Kidney epithelial cell (primary cell): ENCODE data around the gene KIAA0825. TPM values are rescaled to one million over a fixed set of nuclear protein-coding genes. Genes with fewer than 3 reads are reported as not detected.

Experiments used
- DNase-seq: peaks from one replicate; pipeline ENCODE4 v3.0.0-alpha.2; 2010; ENCODE audit warnings: low read depth
- H3K27me3 ChIP-seq: 2 replicates; pipeline ENCODE4 v1.6.0; 2011; ENCODE audit warnings: low read length; ENCODE audit not compliant: control insufficient read depth, insufficient read depth
- H3K36me3 ChIP-seq: 2 replicates; pipeline ENCODE4 v1.5.1; 2011; ENCODE audit warnings: low read length; ENCODE audit not compliant: control insufficient read depth, insufficient read depth
- H3K4me3 ChIP-seq: 2 replicates; pipeline ENCODE4 v1.5.1; 2011; ENCODE audit warnings: low read depth, mild to moderate bottlenecking, control low read depth, low read length
- total RNA-seq: library from RNA; depleted of rRNA; stranded (reverse); fragments of >200 nt; gene quantifications from 2 replicates; pipeline ENCODE4 v1.2.3, GENCODE V29; 2015
- TF ChIP-seq, protein P1 (sequence below): IDR thresholded peaks from 2 replicates; pipeline ENCODE4 v1.5.1; 2011; ENCODE audit warnings: mild to moderate bottlenecking, moderate library complexity, low read length, control low read depth, inconsistent platforms; ENCODE audit not compliant: insufficient read depth, poor library complexity, severe bottlenecking

KIAA0825 gene
- total RNA-seq, 1 donor from 2014 or later, result 2.7 TPM

DNA sequence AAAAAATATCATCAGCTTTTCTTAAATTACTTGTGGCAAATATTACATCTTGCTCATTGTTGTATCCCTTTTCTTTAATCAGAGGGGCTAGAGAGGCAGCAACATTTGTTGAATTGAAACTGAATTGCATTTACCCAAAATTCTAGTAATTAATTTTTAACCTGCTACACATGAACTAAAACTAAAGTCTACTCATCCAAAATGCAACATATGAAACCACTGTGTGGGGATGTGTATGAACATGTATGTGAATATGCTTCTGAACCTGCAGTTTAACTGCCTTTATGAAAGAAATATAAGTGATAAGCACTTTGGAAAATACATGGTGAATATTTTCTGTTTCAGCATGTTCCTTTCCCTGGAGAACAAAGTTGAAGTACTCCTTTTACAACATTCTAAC lies 158.5 kb downstream of the KIAA0825 start:
- TF ChIP-seq, protein P1, sequence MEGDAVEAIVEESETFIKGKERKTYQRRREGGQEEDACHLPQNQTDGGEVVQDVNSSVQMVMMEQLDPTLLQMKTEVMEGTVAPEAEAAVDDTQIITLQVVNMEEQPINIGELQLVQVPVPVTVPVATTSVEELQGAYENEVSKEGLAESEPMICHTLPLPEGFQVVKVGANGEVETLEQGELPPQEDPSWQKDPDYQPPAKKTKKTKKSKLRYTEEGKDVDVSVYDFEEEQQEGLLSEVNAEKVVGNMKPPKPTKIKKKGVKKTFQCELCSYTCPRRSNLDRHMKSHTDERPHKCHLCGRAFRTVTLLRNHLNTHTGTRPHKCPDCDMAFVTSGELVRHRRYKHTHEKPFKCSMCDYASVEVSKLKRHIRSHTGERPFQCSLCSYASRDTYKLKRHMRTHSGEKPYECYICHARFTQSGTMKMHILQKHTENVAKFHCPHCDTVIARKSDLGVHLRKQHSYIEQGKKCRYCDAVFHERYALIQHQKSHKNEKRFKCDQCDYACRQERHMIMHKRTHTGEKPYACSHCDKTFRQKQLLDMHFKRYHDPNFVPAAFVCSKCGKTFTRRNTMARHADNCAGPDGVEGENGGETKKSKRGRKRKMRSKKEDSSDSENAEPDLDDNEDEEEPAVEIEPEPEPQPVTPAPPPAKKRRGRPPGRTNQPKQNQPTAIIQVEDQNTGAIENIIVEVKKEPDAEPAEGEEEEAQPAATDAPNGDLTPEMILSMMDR, result no peak
- Histone ChIP-seq H3K27me3 (no peaks in the 10 kb centered on the region), H3K36me3 (no peaks in the 10 kb centered on the region), H3K4me3 (no peak overlapping the region)
- DNase-seq, result no peak

DNA sequence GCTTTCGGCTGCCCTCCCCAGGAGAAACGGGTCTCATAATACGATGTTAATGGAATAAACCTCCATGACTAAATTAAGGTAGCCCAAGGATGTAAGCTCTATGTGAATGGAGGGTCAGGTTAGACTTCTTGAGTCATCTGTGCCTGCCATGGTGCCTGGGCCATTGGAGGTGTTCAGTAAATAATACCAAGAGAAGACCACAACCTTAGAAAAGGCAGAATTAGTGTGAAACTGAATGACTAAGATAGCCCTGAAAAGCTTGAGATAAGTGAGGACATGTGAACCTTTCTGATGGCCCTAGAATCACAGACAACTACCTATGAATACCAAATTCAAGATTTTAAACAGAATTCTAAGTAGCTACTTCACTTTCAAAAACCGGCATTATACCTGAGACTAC lies 160.6 kb downstream of the KIAA0825 start:
- DNase-seq, result no peak
- Histone ChIP-seq H3K27me3 (no peaks in the 10 kb centered on the region), H3K4me3 (no peak overlapping the region), H3K36me3 (no peaks in the 10 kb centered on the region)
- TF ChIP-seq, protein P1, result no peak

DNA sequence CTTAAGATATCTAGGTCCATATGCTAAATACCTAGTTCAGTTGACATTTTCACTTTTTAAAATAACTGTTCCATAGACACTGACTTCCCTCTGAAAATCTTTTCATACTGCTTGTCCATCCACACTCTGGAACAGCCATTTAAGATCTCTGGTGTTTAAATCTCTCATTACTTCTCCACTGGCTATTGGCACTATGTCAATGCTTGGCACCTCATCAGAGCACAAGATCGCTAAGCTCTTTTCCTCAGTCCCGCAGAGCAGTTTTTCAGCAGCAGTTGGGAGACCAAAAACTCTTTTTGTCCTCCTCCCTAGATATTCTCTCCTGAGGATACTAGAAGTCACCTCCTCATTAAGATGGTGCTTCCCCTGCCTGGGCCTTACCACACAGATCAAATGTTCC lies 172.7 kb downstream of the KIAA0825 start:
- no peaks in the 10 kb centered on the region for H3K36me3 ChIP-seq
- no peak overlapping the region for H3K4me3 ChIP-seq
- TF ChIP-seq, protein P1, result no peak
- DNase-seq, result no peak
- no peaks in the 10 kb centered on the region for H3K27me3 ChIP-seq

DNA sequence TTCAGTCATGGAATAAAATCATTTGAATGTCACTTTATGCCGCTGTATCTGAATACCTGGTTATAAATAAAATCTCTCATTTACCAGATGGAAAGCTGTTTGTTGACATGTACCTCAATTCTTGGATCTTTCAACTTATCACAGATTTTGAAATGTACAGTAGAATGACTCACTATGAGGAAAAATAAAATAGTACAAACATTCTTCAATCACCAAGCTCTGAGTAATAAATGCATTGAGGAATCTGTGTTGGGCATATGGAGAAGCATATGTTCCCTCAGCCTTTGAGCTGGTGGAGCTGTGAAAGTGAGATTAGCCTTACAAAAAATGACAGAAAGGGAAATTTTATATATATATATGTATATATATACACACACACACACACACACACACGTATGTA lies 175.4 kb downstream of the KIAA0825 start:
- Histone ChIP-seq H3K27me3 (no peaks in the 10 kb centered on the region), H3K36me3 (no peaks in the 10 kb centered on the region), H3K4me3 (no peak overlapping the region)
- TF ChIP-seq, protein P1, result no peak
- no peak for DNase-seq

DNA sequence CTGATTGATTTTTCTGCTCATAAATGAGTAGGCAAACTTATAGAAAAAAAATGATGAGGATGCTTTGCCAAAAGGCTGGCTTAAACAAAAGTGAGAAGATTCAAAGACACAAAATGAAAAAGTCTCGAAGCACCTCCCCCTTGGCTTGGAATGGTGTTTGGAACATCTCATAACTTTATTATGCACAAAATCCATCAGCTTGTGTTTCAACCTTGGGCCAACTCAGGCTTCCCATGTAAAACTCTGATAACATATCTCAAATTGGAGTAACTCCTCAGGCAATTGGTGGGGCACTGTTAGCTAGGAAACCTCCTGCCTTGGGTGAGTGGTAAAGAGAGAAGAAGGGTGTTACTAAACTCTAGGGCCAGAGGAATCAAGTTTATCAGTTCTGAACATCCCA lies 176.3 kb downstream of the KIAA0825 start:
- Histone ChIP-seq H3K27me3 (no peaks in the 10 kb centered on the region), H3K4me3 (no peak overlapping the region), H3K36me3 (no peaks in the 10 kb centered on the region)
- DNase-seq, result no peak
- TF ChIP-seq, protein P1, result no peak

DNA sequence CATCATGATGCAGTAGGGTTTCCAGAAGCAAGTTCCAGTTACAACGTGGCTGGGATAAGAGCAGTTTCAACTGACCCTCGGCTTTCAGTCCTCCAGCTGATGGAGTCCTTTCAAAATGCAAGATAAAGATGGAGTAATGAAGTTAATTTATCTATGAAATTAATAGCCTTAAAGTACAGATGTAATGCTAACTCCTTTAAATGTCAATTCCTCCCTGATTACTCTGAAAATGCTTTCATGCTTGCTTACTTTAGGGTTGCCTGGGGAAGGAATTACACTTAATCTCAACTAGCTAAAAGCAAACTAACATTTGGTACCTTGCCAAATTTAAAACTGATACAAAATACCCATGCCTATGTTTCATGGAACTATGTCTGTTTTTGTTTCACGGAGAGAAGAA lies 178.4 kb downstream of the KIAA0825 start:
- TF ChIP-seq, protein P1, result no peak
- H3K4me3 ChIP-seq, result no peak overlapping the region
- no peak for DNase-seq
- no peaks in the 10 kb centered on the region for H3K27me3 ChIP-seq
- no peaks in the 10 kb centered on the region for H3K36me3 ChIP-seq
